HG03159 (cell line): Measurements from ENCODE around the gene PSG11.
"Not testable (repeated sequence)": the region's sequence is repeated elsewhere in the genome, so short reads cannot be mapped to it uniquely, and the experiment has no call there.

Experiments used
- ATAC-seq: cut with Tn5 transposase; IDR thresholded peaks from one replicate; pipeline ENCODE4 v1.9.1; 2021; ENCODE audit warnings: mild to moderate bottlenecking, moderate library complexity; ENCODE audit not compliant: unreplicated experiment

Gene PSG11

DNA sequence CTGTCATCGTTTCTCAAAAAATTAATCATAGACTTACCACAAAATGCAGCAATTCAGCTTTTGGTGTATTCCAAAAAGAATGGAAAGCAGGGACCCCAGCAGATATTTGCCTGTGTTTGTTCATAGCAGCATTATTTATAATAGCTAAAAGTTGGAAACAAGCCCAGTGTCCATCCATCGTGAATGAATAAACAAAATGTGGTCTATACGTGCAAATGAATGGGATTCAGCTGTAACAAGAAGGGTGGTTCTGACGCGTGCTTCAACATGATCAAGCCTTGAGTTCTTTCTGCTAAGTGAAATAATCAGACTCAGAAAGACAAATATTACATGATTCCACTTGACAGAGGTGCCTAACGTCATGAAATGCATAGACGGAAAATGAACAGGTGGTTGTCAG lies 36.4 kb downstream of the PSG11 start:
- ATAC-seq, result no peak

GRCh38 chr19:42989186-42989585 lies 37.1 kb downstream of the PSG11 start:
- not testable (repeated sequence) for ATAC-seq

GRCh38 chr19:42988206-42988605 lies 38.1 kb downstream of the PSG11 start:
- not testable (repeated sequence) for ATAC-seq

DNA sequence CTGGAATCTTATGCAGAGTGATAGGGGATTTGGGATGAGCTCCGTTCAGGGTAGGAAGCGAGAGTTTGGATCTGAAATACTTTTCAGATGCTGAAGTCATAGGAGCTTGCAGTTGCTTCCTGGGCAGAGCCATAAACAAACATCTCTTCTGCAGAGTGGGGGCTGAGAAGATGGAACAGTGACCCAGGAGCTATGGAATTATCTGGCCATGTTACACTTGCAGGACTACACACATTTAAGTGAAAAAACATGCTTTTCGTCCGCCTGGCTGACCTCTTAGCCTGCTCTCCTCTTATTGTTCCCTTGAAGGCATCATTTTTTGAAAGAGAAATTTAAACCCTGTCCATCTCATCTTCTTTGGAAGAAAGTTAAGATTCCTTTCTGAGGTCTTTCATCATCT lies 40.7 kb downstream of the PSG11 start:
- no peak for ATAC-seq

DNA sequence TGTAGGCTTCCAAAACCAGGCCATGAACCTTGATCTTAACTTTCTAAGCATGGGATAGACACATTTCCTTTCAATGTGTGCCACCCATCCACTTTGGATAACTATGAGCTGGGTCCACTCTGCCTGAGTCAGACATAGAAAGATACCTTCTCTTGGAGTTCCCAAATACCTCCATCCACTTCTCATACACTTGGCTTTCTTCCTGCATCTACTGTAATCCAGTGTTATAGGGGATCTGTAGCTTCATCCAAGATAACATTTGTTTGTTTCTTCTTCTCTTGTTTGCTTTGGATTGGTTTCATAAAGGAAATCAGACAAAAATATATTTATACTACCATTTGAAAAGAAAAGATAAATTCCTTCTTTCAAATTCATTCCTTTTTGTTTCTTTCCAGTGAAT lies 44.2 kb downstream of the PSG11 start:
- not testable (repeated sequence) for ATAC-seq

- ATAC-seq, result not testable (repeated sequence)
These were observed 54.8 kb downstream of the PSG11 start for GRCh38 chr19:42971451-42971850.

DNA sequence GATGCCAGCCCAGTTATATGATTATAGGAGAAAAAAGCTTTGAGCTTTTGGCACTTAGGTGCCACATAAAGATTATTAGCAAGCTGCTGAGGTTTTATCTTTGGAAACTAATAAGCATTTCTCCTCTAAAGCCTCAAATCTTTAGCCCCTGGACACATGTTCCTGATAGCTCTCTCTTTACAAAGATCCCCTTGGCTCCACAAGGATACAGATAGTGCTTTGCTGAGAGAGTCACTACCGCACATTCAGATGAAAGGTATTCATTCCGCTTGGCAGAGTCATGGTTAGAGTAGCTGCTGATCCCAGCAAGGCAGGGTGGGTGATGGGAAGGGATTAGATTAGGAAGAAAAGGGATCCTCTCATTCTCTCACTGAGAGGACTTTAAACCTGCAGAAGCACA lies 61.1 kb downstream of the PSG11 start:
- no peak for ATAC-seq

GRCh38 chr19:42961119-42961518 lies 65.2 kb downstream of the PSG11 start:
- no peak for ATAC-seq
